Hair follicle dermal papilla cell (primary cell): ENCODE measurements around the gene ACTC1. TPM values are rescaled to one million over a fixed set of nuclear protein-coding genes. Genes with fewer than 3 reads are reported as not detected.

Experiments
- total RNA-seq: library from RNA; depleted of rRNA; stranded (reverse); fragments of >200 nt; gene quantifications from 2 replicates; pipeline ENCODE4 v1.2.3, GENCODE V29; 2012

Gene ACTC1
- total RNA-seq: 1.6 and 13.5 TPM in 2 replicates

DNA sequence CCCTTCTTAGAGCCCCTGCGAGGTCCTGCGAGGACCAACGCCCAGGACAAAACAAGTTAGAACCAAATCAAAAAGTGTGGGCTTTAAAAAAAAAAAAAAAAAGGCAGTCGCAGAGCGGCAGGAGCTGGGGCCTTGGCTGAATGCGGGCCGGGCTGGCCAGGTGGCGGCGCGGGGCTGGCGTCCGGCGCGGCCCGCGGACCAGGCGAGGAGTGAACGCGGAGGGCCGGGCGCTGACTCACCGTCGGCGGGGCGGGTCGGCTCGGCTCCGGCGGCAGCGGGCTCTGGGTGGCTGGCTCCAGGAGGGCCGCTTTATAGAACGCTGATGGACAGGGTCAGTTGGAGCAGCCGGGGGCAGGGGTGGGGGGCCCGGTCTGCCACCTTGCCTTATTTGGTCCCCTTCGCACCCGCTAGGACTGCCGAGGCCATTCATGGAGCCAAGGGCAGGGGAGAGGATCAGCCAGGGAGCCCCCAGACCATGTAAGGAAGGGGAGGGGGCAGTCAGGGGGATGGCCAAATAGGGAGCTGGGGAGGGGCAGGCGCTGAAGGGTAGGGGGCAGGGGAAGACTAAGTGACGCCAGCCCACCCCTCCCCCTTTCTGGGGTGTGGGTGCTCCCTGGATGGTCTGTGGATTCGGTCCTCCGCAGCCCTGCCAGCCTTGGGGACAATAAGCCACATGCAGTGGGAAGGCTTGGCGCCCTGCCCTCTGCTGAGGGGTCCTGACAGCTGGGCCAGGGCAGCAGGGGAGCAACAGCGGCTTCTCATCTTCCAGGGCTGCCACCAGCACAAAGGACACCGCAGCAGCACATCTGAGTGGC is at the start of gene ACTC1:
ACTC1 (minus strand) TSS at position 283 of the 815 bp plus-strand sequence. CDS start 741 bp downstream, outside the sequence.

DNA sequence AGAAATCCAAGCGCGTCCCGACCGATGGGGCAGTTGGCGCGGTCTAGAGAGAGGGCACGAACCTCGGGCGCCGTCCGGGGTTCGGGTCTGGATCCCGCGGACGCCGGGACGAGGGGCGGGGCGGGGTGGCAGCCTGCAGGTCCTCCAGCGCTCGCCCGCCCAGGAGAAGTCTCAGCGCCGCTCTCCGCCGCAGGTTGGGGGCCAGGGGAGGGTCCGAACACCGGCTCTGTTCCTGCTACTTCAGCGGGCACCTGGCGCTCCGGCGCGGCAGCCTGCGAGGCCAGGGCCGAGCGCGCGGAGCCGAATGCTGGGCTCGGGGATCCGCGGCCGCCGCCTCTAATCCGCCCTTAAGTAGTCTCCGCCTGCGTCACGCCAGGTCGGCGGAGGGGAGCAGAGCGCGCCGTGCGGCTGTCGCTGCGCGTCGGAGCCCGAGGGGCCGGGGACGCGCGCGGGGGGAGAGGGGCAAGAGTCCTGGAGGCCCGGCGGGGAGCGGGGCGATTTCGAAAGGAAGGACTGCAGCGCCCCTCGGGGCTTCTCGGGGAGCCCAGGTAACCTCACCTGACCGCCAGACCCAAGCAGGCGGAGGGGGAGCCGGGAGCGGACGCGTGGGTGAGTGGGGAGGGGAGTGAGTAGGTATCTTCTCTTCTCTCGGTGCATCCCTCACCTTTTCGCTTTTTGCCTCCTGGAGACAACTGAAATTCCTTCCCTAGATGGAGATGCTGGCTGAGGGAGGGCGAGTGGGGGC is 40.5 kb downstream of the ACTC1 start, which contains the start of gene GJD2:
GJD2 (minus strand) TSS at position 325 of the 745 bp plus-strand sequence. CDS start 510 bp downstream, outside the sequence.

Other genes starting within 250 kb of the ACTC1 start
- 14.9 and 31.8 TPM in 2 replicates for gene GOLGA8B, start 211.9 kb downstream of the ACTC1 start, total RNA-seq
- under 0.01 and 0.12 TPM in 2 replicates for gene GJD2, start 40.6 kb downstream of the ACTC1 start, total RNA-seq
- gene AQR, start 174.2 kb upstream of the ACTC1 start, total RNA-seq: 27.6 and 31.6 TPM in 2 replicates
- 28.2 and 37.0 TPM in 2 replicates for gene ZNF770, start 192.7 kb upstream of the ACTC1 start, total RNA-seq